Heart left ventricle (tissue), 13 donors: ENCODE measurements around the gene PCSK4.

Source experiments
- POLR2A ChIP-seq, 2 donors: fragments of 450-650 bp; IDR thresholded peaks; one replicate each; pipeline ENCODE4 v1.6.1; 2017; ENCODE audit warnings: antibody characterized with exemption in 2 of 2, mild to moderate bottlenecking in 2 of 2, moderate library complexity in 2 of 2
- TF ChIP-seq, protein P1 (sequence below), 12 donors: fragments of 200-600 bp; sonication (generic) in 4 of 12; IDR thresholded peaks; one replicate each; pipeline versions ENCODE4 v1.5.0 to v1.8.0; 2018 to 2022; ENCODE audit warnings: antibody characterized with exemption in 12 of 12, mild to moderate bottlenecking in 5 of 12
- donor health status: ischemic (EF 13 %, LVEDD 7.1; RV severe dilation, severe dysfunction).
- donor health status: DM: no; HTN: yes; CAD: no.
- donor health status: DM: no; HTN: no; CAD: no.
- donor health status: ischemic (EF 25% LVEDD 6.9; RV normal size, moderate dysfunction).
- donor health status: ischemic (EF 25% LVEDD 5.7; RV mildly dilated, moderate dysfunction).
- donor health status: ischemic (EF 35%, LVEDD 5.7; RV mildly dilated, moderate dysfunction).
- donor health status: nonischemic (EF 11% LVEDD 7.7; RV severe dilation, severe dysfunction).
- donor health status: DM: yes; HTN: yes; CAD: no.
- donor health status: PGD.
- donor health status: ischemic (EF 29% LVEDD 5.4; RV normal size, mild dysfunction).
- donor health status: nonischemic (EF 23%, LVEDD 6.1; RV moderate dilation, normal function).

DNA sequence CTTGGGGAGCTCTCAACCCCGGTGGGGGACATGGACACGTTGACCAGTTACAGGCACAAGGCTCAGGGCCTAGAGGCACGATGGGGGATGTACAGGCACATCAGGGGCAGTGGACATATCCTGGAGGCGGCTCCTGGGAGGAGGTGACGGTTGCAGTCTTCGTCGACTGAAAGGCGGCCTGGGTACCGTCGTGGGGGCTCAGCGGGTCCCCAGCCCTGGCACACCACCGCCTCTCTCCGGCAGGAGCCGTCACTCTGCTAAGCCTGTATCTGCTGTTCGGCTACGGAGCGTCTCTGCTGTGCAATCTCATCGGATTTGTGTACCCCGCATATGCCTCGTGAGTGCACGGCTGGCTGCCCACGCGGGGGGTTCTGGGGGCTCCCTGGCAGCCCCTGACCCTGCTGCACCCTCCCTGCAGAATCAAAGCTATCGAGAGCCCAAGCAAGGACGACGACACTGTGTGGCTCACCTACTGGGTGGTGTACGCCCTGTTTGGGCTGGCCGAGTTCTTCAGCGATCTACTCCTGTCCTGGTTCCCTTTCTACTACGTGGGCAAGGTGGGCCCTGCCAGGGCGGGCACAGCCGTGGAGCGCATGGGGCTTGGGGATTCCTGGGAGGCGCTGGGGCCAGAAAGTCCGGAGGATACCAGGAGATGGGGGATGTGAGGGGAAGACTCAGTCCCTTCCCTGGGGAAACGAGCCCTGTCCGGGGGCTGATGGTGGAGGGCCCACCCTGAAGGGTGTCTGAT is 5.1 kb upstream of the PCSK4 start:
- TF ChIP-seq, protein P1, sequence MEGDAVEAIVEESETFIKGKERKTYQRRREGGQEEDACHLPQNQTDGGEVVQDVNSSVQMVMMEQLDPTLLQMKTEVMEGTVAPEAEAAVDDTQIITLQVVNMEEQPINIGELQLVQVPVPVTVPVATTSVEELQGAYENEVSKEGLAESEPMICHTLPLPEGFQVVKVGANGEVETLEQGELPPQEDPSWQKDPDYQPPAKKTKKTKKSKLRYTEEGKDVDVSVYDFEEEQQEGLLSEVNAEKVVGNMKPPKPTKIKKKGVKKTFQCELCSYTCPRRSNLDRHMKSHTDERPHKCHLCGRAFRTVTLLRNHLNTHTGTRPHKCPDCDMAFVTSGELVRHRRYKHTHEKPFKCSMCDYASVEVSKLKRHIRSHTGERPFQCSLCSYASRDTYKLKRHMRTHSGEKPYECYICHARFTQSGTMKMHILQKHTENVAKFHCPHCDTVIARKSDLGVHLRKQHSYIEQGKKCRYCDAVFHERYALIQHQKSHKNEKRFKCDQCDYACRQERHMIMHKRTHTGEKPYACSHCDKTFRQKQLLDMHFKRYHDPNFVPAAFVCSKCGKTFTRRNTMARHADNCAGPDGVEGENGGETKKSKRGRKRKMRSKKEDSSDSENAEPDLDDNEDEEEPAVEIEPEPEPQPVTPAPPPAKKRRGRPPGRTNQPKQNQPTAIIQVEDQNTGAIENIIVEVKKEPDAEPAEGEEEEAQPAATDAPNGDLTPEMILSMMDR (IDR thresholded peaks at IDR 0.05) = no peak
- no peak for TF ChIP-seq POLR2A (IDR thresholded peaks at IDR 0.05)
